GM13977 (cell line): Measurements from ENCODE around the gene MAPRE3.

Experiments
- DNase-seq: peaks from one replicate; pipeline ENCODE4 v3.0.0; 2012; ENCODE audit warnings: low spot score
- in situ Hi-C: fragments of 300-500 bp; cut with MboI; formaldehyde crosslinking; loops from one replicate; pipeline ENCODE4 v1.12.0; 2022; ENCODE audit warnings: low sequenced_read_pairs, low pct_unique_long_range_greater_than_20kb, mixed read lengths, inconsistent platforms; ENCODE audit not compliant: unreplicated experiment
- TF ChIP-seq, protein P1 (sequence below): IDR thresholded peaks from 2 replicates; pipeline ENCODE4 v1.5.1; 2012; ENCODE audit warnings: mild to moderate bottlenecking, control low read depth; ENCODE audit not compliant: insufficient read depth; ENCODE audit errors: extremely low read depth, missing control alignments

The MAPRE3 gene

DNA sequence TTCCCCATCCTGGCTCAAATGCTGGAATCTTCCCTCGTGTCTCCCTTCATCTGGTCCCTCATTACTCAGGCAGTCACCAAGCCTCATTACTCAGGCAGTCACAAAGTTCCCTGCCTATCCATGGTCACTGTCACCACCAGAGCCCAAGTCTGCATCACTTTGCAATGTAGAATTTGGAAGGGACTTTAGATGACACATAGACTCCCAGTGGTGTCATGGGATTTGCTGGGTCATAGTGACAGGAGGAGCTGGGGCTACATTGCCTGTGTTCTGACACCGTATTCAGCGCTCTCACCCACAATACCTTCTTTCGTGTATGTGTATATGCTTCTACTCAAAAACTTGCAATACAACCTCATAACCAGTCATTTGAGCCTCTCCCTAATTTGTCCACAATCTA is 105.9 kb downstream of the MAPRE3 start:
- TF ChIP-seq, protein P1, sequence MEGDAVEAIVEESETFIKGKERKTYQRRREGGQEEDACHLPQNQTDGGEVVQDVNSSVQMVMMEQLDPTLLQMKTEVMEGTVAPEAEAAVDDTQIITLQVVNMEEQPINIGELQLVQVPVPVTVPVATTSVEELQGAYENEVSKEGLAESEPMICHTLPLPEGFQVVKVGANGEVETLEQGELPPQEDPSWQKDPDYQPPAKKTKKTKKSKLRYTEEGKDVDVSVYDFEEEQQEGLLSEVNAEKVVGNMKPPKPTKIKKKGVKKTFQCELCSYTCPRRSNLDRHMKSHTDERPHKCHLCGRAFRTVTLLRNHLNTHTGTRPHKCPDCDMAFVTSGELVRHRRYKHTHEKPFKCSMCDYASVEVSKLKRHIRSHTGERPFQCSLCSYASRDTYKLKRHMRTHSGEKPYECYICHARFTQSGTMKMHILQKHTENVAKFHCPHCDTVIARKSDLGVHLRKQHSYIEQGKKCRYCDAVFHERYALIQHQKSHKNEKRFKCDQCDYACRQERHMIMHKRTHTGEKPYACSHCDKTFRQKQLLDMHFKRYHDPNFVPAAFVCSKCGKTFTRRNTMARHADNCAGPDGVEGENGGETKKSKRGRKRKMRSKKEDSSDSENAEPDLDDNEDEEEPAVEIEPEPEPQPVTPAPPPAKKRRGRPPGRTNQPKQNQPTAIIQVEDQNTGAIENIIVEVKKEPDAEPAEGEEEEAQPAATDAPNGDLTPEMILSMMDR: no peak
- DNase-seq: no peak
- in situ Hi-C loops: no loop called here
